HL-60 (cell line): Measurements from ENCODE around the gene EOLA1.

ENCODE experiments used
- GABPA ChIP-seq: IDR thresholded peaks from 2 replicates; pipeline ENCODE4 v1.6.1; 2012; ENCODE audit warnings: low read depth
- POLR2AphosphoS5 ChIP-seq: IDR thresholded peaks from 2 replicates; pipeline ENCODE4 v1.6.1; 2012; ENCODE audit warnings: low read depth
- SPI1 ChIP-seq: IDR thresholded peaks from 2 replicates; pipeline ENCODE4 v1.6.1; 2012; ENCODE audit warnings: low read depth, mild to moderate bottlenecking, borderline replicate concordance
- TF ChIP-seq, protein P1 (sequence below): IDR thresholded peaks from one replicate; pipeline ENCODE4 v1.5.1; 2011; ENCODE audit warnings: low read length, control low read depth, inconsistent platforms; ENCODE audit not compliant: insufficient read depth
- TF ChIP-seq, protein P2 (sequence below): IDR thresholded peaks from 2 replicates; pipeline ENCODE4 v1.6.1; 2012; ENCODE audit warnings: low read depth; ENCODE audit not compliant: insufficient replicate concordance

DNA sequence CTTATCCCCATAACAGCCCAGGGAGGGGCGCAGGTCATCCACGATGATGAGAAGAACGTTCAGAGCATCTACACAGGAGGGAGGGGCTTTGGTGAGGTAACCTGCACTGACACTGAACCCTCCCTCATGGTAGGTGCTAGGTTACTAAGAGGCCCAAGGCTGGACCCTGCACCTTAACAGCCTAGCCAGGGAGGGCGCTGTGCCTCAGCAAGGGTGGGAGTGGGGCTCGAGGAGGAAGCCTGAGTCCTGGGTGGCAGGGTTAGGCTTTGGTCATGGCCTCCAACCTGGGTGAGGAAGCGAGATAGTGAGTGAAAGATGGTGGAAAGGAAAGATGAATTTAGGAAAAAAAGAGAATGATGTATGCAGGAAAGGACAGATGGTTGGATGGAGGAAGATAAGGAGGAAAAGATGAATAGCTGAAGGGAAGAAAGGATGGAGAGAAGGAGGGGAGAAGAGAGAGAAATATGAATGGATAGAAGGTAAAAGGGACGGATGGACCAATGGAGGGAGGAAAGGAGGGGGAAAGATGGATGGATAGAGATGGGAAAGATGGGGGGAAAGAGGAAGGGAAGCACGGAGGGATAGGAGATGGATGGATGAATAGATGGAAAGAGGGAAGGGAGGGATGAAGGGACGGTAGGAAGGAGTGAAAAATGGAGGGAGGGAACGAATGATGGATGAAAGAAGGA, 36.4 kb upstream of the EOLA1 start:
- TF ChIP-seq, protein P1, sequence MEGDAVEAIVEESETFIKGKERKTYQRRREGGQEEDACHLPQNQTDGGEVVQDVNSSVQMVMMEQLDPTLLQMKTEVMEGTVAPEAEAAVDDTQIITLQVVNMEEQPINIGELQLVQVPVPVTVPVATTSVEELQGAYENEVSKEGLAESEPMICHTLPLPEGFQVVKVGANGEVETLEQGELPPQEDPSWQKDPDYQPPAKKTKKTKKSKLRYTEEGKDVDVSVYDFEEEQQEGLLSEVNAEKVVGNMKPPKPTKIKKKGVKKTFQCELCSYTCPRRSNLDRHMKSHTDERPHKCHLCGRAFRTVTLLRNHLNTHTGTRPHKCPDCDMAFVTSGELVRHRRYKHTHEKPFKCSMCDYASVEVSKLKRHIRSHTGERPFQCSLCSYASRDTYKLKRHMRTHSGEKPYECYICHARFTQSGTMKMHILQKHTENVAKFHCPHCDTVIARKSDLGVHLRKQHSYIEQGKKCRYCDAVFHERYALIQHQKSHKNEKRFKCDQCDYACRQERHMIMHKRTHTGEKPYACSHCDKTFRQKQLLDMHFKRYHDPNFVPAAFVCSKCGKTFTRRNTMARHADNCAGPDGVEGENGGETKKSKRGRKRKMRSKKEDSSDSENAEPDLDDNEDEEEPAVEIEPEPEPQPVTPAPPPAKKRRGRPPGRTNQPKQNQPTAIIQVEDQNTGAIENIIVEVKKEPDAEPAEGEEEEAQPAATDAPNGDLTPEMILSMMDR, result no peak
- TF ChIP-seq POLR2AphosphoS5 (no peak), GABPA (no peak), SPI1 (no peak)
- TF ChIP-seq, protein P2, sequence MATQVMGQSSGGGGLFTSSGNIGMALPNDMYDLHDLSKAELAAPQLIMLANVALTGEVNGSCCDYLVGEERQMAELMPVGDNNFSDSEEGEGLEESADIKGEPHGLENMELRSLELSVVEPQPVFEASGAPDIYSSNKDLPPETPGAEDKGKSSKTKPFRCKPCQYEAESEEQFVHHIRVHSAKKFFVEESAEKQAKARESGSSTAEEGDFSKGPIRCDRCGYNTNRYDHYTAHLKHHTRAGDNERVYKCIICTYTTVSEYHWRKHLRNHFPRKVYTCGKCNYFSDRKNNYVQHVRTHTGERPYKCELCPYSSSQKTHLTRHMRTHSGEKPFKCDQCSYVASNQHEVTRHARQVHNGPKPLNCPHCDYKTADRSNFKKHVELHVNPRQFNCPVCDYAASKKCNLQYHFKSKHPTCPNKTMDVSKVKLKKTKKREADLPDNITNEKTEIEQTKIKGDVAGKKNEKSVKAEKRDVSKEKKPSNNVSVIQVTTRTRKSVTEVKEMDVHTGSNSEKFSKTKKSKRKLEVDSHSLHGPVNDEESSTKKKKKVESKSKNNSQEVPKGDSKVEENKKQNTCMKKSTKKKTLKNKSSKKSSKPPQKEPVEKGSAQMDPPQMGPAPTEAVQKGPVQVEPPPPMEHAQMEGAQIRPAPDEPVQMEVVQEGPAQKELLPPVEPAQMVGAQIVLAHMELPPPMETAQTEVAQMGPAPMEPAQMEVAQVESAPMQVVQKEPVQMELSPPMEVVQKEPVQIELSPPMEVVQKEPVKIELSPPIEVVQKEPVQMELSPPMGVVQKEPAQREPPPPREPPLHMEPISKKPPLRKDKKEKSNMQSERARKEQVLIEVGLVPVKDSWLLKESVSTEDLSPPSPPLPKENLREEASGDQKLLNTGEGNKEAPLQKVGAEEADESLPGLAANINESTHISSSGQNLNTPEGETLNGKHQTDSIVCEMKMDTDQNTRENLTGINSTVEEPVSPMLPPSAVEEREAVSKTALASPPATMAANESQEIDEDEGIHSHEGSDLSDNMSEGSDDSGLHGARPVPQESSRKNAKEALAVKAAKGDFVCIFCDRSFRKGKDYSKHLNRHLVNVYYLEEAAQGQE, result no peak
